ENCODE measurements around the gene DMD.

Gene DMD

GRCh38 chrX:32966821-32967355, 244.5 kb downstream of the DMD start:
- no peaks in the 10 kb centered on the region for H3K36me3 ChIP-seq (replicated peaks; ENCODE audit: low read depth, low read length)
- no peaks in the 10 kb centered on the region for H4K20me1 ChIP-seq (ENCODE audit: insufficient read depth, low read length)
- H3K79me2 ChIP-seq (ENCODE audit: low read length) = no peaks in the 10 kb centered on the region
- H3K27ac ChIP-seq (ENCODE audit: low read length) = no peak overlapping the region
- H3K4me2 ChIP-seq (ENCODE audit: low read length) = no peak overlapping the region
- 0 out of 2 replicates have a peak overlapping the region, but pooled peaks have one; percentile 13 for H2AFZ ChIP-seq (ENCODE audit: low read depth, low read length)
- H3K4me3 ChIP-seq (ENCODE audit: low read length) = no peak overlapping the region
- TF ChIP-seq CTCF (IDR thresholded peaks at IDR 0.05; ENCODE audit: low read depth, low read length) (no peak), EZH2phosphoT487 (IDR thresholded peaks at IDR 0.05; ENCODE audit: low read depth) (no peak)
- H3K4me1 ChIP-seq (ENCODE audit: low read length) = peaks cover 10% of the 10 kb centered on the region
- H3K27me3 ChIP-seq (ENCODE audit: low read depth, low read length) = no peaks in the 10 kb centered on the region
- H3K9me3 ChIP-seq (ENCODE audit: insufficient read depth, low read length) = no peaks in the 10 kb centered on the region
- H3K9ac ChIP-seq (ENCODE audit: low read length) = no peak overlapping the region

- TF ChIP-seq EZH2phosphoT487 (IDR thresholded peaks at IDR 0.05; ENCODE audit: low read depth) (no peak), CTCF (IDR thresholded peaks at IDR 0.05; ENCODE audit: low read depth, low read length) (no peak)
- Histone ChIP-seq H3K36me3 (replicated peaks; ENCODE audit: low read depth, low read length) (no peaks in the 10 kb centered on the region), H3K4me1 (ENCODE audit: low read length) (no peaks in the 10 kb centered on the region)
Observed at GRCh38 chrX:32954125-32954524, 257.2 kb downstream of the DMD start.

GRCh38 chrX:32948130-32948529, 263.2 kb downstream of the DMD start:
- H3K9me3 ChIP-seq (ENCODE audit: insufficient read depth, low read length) = no peaks in the 10 kb centered on the region
- TF ChIP-seq EZH2phosphoT487 (IDR thresholded peaks at IDR 0.05; ENCODE audit: low read depth) = no peak
- TF ChIP-seq CTCF (IDR thresholded peaks at IDR 0.05; ENCODE audit: low read depth, low read length) = no peak
- no peaks in the 10 kb centered on the region for H3K79me2 ChIP-seq (ENCODE audit: low read length)
- H3K9ac ChIP-seq (ENCODE audit: low read length) = no peak overlapping the region
- no peak overlapping the region for H3K27ac ChIP-seq (ENCODE audit: low read length)
- no peaks in the 10 kb centered on the region for H4K20me1 ChIP-seq (ENCODE audit: insufficient read depth, low read length)
- H3K4me2 ChIP-seq (ENCODE audit: low read length) = no peak overlapping the region
- no peaks in the 10 kb centered on the region for H3K27me3 ChIP-seq (ENCODE audit: low read depth, low read length)
- H3K4me1 ChIP-seq (ENCODE audit: low read length) = 0 out of 2 replicates have a peak, but pooled peaks cover 3% of the 10 kb centered on the region
- H2AFZ ChIP-seq (ENCODE audit: low read depth, low read length) = no peak overlapping the region
- H3K4me3 ChIP-seq (ENCODE audit: low read length) = no peak overlapping the region
- H3K36me3 ChIP-seq (replicated peaks; ENCODE audit: low read depth, low read length) = no peaks in the 10 kb centered on the region

More at GRCh38 chrX:32954125-32954524, 257.2 kb downstream of the DMD start:
- no peaks in the 10 kb centered on the region for H3K27me3 ChIP-seq (ENCODE audit: low read depth, low read length)
- H3K27ac ChIP-seq (ENCODE audit: low read length) = no peak overlapping the region
- no peak overlapping the region for H3K4me3 ChIP-seq (ENCODE audit: low read length)
- no peaks in the 10 kb centered on the region for H3K9me3 ChIP-seq (ENCODE audit: insufficient read depth, low read length)
- no peak overlapping the region for H3K9ac ChIP-seq (ENCODE audit: low read length)
- H2AFZ ChIP-seq (ENCODE audit: low read depth, low read length) = no peak overlapping the region
- no peak overlapping the region for H3K4me2 ChIP-seq (ENCODE audit: low read length)
- H4K20me1 ChIP-seq (ENCODE audit: insufficient read depth, low read length) = no peaks in the 10 kb centered on the region
- H3K79me2 ChIP-seq (ENCODE audit: low read length) = no peaks in the 10 kb centered on the region

- H3K27ac ChIP-seq (ENCODE audit: low read length) = no peak overlapping the region
- no peak overlapping the region for H3K4me3 ChIP-seq (ENCODE audit: low read length)
- H2AFZ ChIP-seq (ENCODE audit: low read depth, low read length) = no peak overlapping the region
- H3K4me2 ChIP-seq (ENCODE audit: low read length) = no peak overlapping the region
- H3K4me1 ChIP-seq (ENCODE audit: low read length) = no peaks in the 10 kb centered on the region
- no peaks in the 10 kb centered on the region for H3K27me3 ChIP-seq (ENCODE audit: low read depth, low read length)
- H3K36me3 ChIP-seq (replicated peaks; ENCODE audit: low read depth, low read length) = no peaks in the 10 kb centered on the region
- no peaks in the 10 kb centered on the region for H3K9me3 ChIP-seq (ENCODE audit: insufficient read depth, low read length)
- H4K20me1 ChIP-seq (ENCODE audit: insufficient read depth, low read length) = no peaks in the 10 kb centered on the region
- no peak overlapping the region for H3K9ac ChIP-seq (ENCODE audit: low read length)
- no peak for TF ChIP-seq EZH2phosphoT487 (IDR thresholded peaks at IDR 0.05; ENCODE audit: low read depth)
- no peak for TF ChIP-seq CTCF (IDR thresholded peaks at IDR 0.05; ENCODE audit: low read depth, low read length)
- no peaks in the 10 kb centered on the region for H3K79me2 ChIP-seq (ENCODE audit: low read length)
Observed at GRCh38 chrX:32937043-32937442, 274.3 kb downstream of the DMD start.

Measured in OCI-LY3 (cell line).